GM19043 (cell line): ENCODE measurements around the gene HCN1.
"Not testable (repeated sequence)": the region's sequence is repeated elsewhere in the genome, so short reads cannot be mapped to it uniquely, and the experiment has no call there.

Source experiments
- ATAC-seq: cut with Tn5 transposase; IDR thresholded peaks from one replicate; pipeline ENCODE4 v1.9.1; 2021; ENCODE audit warnings: low read depth; ENCODE audit not compliant: unreplicated experiment

HCN1 gene

DNA sequence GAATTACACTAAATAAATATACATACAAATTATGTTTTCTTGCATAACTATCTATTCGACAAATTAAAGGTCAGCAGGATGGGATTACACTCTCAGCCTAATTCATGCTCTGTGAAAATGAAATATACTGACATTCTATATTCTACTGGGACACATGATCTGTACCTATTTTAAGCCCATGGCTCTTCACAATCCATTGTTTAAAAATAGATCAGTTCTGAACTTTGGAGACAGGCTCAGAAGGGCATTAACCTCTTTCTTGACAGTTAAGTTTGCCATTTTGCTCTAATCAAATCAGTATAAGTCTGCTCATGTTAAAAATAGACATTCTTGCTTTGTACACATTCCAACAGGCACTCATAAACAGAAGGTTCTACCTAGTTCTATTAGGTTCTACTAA, 361.2 kb downstream of the HCN1 start:
- no peak for ATAC-seq

DNA sequence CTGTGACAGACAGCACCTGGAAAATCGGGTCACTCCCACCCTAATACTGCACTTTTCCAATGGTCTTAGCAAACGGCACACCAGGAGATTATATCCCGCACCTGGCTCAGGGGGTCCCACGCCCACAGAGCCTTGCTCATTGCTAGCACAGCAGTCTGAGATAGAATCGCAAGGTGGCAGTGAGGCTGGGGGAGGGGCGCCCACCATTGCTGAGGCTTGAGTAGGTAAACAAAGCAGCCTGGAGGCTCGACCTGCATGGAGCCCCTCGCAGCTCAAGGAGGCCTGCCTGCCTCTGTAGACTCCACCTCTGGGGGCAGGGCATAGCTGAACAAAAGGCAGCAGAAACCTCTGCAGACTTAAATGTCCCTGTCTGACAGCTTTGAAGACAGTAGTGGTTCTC, 383.6 kb downstream of the HCN1 start:
- not testable (repeated sequence) for ATAC-seq

DNA sequence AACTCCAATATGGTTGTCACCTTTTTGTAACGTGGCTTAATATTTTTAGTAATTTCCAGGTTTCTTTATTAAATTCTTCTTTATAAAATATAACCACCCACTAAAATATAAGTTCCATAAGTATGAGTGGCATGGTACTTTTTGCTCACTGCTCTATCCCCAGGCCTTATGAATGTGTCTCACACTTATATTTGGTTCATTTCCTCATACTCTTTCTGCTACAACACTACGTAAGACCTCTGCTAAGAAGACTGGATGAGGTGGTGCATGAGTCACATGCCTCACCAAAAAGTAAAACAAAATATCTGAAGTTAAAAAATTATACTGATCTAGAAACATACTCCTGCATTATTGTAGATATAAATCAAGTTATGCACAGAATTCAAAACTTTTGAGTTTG, 400.9 kb downstream of the HCN1 start:
- ATAC-seq = no peak

DNA sequence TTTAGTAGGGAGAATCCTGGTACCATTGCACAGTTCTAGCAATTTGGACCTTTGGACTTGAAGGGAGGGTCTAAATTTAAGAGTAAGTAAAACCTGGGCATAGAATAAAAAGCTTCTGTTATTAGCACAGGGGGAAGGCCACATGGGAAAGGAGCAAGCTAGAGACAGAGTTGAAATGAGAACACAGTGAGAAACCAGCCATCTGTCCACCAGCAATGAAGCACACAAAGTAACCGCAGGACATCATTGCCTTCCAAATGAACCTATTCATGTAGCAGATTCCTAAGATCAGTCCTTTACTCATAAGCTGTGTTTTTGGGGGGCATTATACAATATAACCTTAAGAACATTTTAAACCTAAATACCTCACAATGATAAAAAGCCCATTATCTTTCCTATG, 407.4 kb downstream of the HCN1 start:
- no peak for ATAC-seq

DNA sequence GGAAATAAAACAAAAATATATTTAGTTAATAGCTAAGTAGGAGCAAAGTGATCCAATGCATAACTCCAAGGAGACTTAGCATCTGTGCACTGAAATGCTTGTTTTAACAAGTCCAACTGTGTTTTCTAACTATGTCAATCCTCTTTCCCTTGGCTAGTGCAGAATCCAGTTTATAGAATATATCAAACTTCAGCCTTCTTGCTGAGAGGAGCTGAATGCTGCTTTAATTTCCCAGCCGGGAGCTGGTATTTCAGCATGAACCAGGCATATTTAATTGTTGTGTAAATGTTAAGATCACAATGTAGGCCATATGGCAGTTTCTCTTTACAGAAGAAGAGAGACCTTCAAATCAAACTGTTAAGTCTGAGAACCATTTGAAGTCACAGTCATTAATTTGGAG, 411.7 kb downstream of the HCN1 start:
- ATAC-seq = no peak

DNA sequence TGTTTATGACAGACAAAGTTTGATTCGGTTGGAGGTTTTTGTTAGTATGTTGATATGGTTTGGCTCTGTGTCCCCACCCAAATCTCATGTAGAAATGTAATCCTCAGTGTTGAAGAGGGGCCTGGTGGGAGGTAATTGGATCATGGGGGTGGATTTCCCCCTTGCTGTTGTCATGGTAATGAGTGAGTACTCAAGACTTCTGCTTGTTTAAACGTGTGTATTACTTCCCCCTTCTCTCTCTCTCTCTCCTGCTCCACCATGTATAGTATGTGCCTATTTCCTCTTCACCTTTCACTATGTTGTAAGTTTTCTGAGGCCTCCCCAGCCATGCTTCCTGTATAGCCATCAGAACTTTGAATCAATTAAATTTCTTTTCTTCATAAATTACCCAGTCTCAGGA, 415.1 kb downstream of the HCN1 start:
- no peak for ATAC-seq

DNA sequence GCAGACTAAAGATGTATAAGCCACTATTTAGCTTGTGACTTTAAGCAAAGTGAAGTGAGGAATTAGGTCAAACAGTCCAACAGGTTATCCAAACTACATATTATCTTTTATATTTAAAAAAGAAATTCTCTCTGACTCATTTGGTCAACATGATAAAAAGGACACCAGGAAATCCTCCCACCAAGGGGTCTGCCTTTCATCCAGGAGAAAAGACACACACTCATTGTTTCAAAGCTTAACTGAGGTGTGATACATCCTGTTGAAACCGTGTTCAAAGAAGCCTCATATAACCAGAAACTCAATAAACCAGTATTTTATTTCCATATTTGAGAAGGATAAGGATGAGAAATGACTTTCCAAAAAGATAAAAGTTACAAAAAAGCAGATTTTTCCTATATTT, 417.1 kb downstream of the HCN1 start:
- no peak for ATAC-seq

DNA sequence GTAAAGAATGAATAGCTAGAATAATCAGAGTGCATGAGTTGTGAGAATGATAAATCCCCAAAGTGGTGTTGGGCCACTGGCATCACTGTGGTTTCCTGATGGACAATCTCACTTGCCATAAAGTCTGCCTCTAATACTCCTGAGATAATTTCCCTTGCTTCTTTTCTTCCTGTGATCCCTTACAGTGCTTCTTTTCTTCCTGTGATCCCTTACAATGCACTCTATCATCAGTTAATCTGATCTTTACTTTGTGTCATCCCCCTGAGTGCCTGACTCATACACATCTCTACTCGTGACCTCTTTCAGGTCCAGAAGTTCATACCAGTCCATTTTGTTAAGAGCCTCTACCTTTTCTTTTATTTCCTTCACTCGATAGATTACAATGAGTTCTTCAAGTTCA, 418.3 kb downstream of the HCN1 start:
- ATAC-seq = no peak

DNA sequence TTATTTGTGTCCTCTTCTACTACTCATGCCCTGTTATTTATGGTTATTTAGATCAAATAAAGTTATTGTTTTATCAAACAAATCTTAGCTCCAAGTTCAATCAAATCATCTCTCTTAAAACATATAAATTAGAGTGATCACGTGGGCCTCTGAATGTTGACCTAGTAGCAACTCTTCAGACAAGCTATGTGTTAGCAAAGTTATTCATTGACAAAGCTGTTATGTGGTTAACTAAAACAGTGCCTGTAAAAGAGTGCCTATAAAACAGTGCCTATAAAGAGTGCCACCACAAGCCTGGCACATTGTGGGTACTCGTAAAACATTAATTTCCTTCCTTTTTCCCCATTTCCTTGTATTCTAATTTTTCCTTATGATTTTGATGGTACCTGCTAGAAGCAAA, 421.9 kb downstream of the HCN1 start:
- ATAC-seq = no peak

DNA sequence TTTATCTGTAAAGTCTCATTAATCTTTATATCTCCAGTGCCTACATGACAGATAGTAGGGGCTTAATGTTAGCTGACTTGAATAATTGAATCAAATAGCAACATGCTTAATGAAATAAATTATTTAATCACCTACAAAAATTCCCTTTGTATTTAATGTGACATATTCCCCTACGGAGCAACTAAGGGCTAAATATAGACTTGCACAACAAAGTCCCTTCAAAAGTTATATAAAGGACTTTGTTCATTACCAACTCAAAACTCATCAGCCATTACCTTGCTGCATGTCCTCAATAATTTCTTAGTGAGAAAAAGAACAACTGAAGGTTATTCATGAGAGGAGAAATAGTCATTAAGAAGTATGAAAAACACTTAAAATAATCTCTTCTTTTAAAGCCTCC, 424.6 kb downstream of the HCN1 start:
- ATAC-seq = no peak

DNA sequence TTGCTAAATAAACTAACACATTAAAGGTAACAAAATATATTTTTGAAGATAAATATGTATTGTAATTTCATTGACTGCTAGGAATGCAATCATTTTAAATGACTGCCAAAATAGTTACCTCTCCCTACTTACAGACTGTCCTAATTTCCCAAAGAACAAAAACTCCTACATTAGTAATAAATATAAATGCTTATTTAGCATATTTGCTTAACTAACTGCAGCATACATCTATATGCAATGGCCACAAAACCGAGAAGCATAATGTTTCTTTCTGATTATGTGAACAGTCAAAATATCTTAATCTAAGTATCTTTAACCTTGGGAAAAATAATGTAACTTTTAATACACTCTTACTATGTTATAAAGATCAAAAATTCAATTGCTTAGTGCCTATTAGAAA, 431.7 kb downstream of the HCN1 start:
- ATAC-seq = no peak

DNA sequence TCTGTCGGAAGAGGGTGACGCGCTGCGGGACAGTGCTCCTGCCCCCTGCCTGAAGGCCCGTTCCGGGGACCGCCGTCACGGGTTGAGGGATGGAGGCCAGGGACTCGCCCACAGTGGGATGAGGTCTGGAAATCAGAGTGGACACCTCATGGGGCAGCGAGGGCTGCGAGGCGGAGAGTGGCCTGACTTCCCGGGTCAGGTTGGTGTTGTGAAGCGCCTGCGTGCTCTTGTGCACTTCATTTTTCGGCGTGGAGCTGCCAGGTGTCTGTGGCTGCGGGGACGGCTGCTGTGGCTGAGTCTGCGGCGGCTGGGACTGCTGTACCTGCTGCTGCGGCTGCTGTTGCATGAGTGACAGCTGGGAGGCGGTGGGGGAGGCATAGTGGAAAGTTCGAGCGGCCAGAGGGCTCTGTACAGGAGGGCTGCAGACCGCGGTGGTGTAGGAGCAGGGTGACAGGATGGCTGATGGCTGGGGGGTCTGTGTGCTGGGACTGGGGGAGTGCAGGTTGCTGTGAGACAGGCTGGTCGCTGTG, 434.1 kb downstream of the HCN1 start:
- ATAC-seq = no peak

DNA sequence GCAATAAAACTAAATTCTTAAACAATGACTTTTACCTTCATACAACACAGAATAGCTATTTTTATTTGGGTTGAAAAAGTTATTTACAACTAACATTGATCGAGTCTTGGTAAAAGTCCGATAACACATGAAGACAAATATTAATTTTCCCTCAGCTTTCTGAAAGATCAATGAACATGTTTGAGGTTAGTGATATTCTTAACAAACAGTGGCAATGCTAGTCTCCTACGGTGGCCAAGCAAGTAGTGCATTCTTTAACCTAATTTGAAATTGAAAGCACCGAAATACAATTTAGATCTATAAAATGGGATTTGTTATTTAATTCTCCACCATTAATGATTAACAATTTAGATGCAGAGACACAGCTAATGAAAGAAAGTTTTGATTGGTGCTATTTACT, 435.1 kb downstream of the HCN1 start:
- ATAC-seq = no peak

DNA sequence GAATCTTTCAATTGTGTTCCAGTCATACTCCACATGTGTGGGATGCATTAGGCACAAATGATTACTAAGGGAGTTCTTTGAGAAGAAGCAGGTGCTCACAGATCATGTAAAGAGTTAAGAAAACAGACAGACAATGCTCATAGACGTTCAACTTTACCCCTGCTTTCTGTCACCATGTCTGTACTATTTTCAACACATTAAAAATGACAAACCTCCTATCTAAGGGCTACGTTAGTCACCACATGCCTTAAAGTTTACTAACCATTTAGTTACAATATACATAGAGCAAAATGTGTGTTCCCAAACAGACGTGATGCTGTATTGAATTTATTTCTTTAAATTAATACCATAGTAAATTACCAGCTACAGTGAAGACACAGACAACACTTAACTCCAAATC, 435.9 kb downstream of the HCN1 start:
- ATAC-seq = no peak

DNA sequence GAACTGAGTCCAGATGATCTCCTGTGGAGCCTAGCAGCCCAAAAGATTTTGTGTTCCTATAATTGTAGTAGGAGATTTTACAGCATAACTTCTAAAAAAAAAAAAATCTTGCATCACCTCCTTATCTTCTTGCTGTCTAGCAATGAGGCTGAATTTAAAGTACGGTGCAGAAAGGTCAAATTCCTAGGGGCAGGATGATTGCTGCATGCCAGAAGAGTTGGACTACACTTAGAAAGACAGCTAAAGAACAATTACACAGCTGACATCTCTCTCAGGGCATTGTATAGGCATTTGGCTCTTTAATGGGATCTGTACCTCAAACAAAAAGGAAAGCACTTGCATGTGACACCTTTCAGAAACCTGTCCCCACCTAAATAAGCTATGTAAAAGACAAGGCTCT, 443.2 kb downstream of the HCN1 start:
- ATAC-seq = no peak

DNA sequence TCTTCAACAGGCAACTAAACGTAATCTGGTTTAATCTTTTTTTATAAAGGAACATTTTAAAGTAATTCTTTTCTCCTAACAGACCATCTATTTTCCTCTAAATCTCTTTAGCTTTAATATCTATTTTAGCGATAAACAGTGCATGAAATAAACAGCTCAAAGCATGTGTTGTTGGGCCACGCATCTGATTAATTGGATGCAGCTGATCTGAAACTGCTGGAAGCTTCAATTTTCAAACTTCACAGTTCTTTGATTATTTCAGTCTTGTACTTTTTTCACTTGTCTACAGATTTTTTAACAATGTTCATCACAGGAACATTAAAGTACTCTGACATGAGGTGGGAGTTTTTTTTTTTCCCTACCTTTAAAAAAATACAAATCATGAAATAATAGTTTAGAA, 443.6 kb downstream of the HCN1 start:
- ATAC-seq = no peak

DNA sequence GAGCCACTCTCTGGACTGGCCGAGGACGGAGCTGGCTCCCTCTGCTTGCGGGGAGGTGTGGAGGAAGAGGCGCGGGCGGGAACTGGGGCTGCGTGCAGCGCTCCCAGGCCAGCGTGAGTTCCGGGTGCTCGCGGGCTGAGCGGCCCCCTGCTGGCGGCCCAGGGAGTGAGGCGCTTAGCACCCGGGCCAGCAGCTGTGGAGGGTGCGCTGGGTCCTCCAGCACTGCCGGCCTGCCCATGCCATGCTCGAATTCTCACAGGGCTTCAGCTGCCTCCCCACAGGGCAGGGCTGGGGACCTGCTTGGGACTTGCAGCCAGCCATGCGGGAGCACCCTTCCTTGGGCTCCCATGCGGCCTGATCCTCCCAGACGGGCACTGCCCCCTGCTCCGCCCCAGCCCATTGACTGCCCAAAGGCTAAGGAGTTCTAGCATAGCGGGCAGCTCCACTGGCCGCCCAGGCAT, 470.6 kb downstream of the HCN1 start:
- no peak for ATAC-seq

DNA sequence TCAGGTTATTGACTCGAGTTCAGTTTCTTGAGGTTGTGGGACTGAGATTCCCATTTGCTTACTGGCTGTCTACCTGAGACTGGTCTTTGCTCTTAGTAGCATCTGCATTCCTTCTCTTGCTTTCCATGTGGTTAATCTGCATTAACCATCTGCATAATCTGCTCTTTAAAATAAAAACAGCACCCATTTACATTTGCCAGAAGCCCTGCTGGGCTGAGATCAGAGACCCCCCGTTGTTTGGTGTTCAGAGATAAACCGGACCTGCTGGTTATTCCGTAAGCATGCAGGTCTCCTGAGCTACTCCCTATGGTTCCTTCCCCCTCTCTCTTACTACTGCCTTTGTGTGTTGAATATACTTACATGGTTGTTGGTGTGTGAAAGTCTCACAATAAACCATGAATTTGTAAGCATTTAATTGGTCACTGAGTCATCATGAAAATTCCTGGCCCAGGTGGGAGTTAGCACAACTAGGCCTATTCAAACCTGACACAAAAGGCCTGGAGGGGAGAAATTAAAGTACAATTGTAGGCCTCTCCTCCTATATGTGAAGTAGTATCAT, 490.7 kb downstream of the HCN1 start:
- ATAC-seq = no peak
